Stimulated activated CD8-positive, alpha-beta memory T cell treated with anti-CD3 and anti-CD28 coated beads, Interleukin-4, amount 100 ng/mL, for 4 hours (primary cell): ENCODE results near the gene COMT.
"Not testable (repeated sequence)": the region's sequence is repeated elsewhere in the genome, so short reads cannot be mapped to it uniquely, and the experiment has no call there.

ENCODE experiments used
- DNase-seq, 2 donors: peaks; one replicate each; pipeline ENCODE4 v3.0.0-alpha.2; 2020; ENCODE audit warnings: low read depth in 2 of 2, low spot score in 1 of 2

Gene COMT

GRCh38 chr22:19907902-19908301, 33.7 kb upstream of the COMT start:
- DNase-seq: not testable (repeated sequence)

GRCh38 chr22:19909350-19910179, 32.0 kb upstream of the COMT start:
- DNase-seq: peak; percentile 53 to 75

- no peak for DNase-seq
These were observed 31.3 kb upstream of the COMT start for GRCh38 chr22:19910180-19910744.

GRCh38 chr22:19911540-19912270, 29.9 kb upstream of the COMT start:
- no peak for DNase-seq

- DNase-seq: no peak
These were observed 29.1 kb upstream of the COMT start for GRCh38 chr22:19912271-19912999.

GRCh38 chr22:19913337-19913936, 28.1 kb upstream of the COMT start:
- DNase-seq: no peak

GRCh38 chr22:19914201-19914943, 27.2 kb upstream of the COMT start:
- no peak for DNase-seq

- no peak for DNase-seq
These were observed 26.2 kb upstream of the COMT start for GRCh38 chr22:19915287-19915954.

DNA sequence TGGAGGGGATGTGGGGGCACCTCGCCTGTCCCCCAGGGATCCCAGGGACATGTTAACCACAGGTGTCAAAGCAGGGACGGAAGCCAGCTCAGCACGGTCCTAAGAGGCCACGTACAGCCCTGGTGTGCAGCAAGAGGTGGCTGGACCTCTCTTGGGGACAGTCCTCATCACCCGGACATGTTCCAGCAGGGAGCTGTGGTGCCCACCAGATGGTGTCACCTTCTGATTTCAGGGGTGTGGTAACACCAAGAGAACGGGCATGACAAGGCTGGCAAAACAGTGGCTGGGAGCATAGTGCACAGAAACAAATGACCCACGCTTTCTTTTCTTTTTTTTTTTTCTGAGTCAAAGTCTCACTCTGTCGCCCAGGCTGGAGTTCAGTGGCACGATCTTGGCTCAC, 25.6 kb upstream of the COMT start:
- DNase-seq: no peak

GRCh38 chr22:19916941-19917340, 24.6 kb upstream of the COMT start:
- DNase-seq: no peak

- no peak for DNase-seq
These were observed 24.0 kb upstream of the COMT start for GRCh38 chr22:19917389-19918138.

GRCh38 chr22:19918332-19919106, 23.1 kb upstream of the COMT start:
- DNase-seq: no peak

- DNase-seq: no peak
These were observed 21.7 kb upstream of the COMT start for GRCh38 chr22:19919701-19920363.

- no peak for DNase-seq
These were observed 20.0 kb upstream of the COMT start for GRCh38 chr22:19921544-19922081.

DNA sequence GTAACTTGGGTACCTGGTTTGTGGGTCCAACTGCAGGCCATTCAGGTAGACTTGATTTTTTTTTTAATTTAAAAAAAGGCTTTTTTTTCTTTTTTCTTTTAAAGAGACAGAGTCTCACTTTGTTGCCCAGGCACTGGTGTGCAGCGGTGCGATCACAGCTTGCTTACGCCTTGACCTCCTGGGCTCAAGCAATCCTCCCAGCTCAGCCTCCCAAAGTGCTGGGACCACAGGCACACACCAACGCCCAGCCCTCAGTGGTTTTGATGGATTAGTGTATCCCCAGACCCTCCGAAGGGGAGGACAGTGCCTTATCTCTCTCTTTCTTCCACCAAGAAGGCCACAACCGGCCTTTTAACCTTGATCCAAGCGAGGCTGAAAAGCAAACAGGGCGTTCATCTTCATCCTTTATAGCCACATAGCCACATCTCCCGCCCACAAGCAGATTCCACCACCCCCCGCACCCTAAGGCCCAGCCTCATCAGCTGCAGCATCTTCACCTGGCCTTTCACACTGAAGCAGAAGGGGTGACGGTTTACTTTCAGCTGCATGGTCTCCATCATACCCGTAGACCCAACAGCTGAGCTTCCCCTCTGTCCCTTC, 17.6 kb upstream of the COMT start:
- DNase-seq: no peak

DNA sequence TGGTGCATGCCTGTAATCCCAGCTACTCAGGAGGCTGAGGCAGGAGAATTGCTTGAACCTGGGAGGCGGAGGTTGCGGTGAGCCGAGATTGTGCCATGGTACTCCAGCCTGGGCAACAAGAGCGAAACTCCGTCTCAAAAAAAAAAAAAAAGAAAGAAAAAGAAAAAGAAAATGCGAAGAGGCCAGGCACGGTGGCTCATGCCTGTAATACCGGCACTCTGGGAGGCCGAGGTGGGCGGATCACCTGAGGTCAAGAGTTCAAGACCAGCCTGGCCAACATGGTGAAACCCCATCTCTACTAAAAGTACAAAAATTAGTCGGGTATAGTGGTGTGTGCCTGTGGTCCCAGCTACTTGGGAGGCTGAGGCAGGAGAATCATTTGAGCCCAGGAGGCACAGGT, 15.5 kb upstream of the COMT start:
- not testable (repeated sequence) for DNase-seq

DNA sequence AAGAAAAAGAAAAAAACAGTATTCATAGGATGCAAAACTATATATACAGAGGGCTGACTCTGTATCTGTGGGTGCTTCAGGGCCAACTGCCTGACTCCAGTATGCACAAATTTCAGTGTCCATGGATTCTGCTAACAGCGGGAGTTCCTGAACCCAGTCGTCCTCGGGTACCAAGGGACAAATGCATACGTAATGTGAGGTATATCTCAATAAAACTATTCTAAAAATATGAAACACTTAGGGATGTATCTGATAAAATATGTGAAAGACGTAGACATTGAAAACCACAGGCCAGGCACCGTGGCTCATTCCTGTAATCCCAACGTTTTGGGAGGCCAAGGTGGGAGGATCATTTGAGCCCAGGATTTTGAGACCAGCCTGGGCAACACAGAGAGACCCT, 13.9 kb upstream of the COMT start:
- no peak for DNase-seq
